G401 (cell line): ENCODE data around the gene ABCB10. TPM values are rescaled to one million over a fixed set of nuclear protein-coding genes. Genes with fewer than 3 reads are reported as not detected.
"Not testable (repeated sequence)": the region's sequence is repeated elsewhere in the genome, so short reads cannot be mapped to it uniquely, and the experiment has no call there.

Experiments
- DNase-seq: peaks from one replicate; pipeline ENCODE4 v3.0.0-alpha.2; 2015; ENCODE audit warnings: low spot score
- in situ Hi-C: cut with HindIII; loops from 2 replicates; pipeline ENCODE4 v1.10.0; 2016; ENCODE audit warnings: low sequenced_read_pairs, mixed read lengths
- total RNA-seq: library from RNA; depleted of rRNA; stranded (reverse); fragments of >200 nt; shearing (Covaris generic); gene quantifications from 2 replicates; pipeline ENCODE4 v1.2.3, GENCODE V29; 2014

ABCB10 gene
- total RNA-seq, 1 experiment from 2014 or later: 19.8 TPM

GRCh38 chr1:229578168-229579058 lies 19.9 kb upstream of the ABCB10 start:
- in situ Hi-C loops: no loop called here
- DNase-seq: no peak

- in situ Hi-C loops: no loop called here
Measured at GRCh38 chr1:229574679-229575442, 16.4 kb upstream of the ABCB10 start.

DNA sequence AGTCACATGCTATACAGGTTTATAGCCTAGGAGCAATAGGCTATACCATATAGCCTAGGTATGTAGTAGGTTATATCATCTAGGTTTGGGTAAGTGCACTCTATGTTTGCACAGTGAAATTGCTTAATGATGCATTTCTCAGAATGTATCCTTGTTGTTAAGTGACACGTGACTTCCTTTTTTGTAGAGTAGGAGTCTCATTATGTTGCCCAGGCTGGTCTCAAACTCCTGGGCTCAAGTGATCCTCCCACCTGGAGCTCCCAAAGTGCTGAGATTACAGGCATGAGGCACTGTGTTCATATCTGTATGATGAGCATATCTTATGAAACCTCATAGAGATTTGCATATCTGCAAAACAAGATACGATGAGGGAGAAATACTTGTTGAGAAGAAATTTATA lies 13.8 kb upstream of the ABCB10 start:
- no peak for DNase-seq
- in situ Hi-C loops: no loop called here

More at GRCh38 chr1:229574679-229575442, 16.4 kb upstream of the ABCB10 start:
- DNase-seq: no peak

DNA sequence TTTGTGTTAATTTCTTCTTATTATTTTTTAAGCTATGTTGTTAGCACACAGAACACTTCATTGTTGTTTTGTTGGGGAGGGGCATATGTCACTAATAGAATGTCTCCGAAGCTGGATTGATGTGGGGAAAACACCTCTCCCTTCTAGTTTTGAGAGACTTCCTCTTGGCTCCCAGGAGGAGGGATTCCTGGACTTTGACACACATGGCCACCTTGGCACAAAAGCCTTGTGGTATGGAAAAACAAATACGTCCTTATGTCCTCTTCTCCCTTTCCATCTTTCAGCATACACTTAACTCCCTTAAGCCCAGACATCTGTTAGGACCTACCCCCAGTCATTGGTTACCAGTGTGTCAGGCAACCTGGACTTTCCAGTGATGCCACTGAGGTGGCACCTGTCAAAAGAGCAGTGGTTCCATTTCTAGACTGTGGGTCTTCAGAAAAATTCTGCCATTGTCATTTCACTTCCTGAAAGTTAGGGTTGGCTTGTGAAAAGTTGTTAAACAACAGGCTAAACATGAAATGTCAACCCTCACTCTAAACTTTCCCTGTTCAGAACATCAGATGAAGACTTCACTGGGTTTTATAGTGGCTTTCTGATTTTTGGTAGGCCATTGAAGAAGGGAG lies 12.5 kb upstream of the ABCB10 start:
- in situ Hi-C loops: no loop called here
- no peak for DNase-seq

DNA sequence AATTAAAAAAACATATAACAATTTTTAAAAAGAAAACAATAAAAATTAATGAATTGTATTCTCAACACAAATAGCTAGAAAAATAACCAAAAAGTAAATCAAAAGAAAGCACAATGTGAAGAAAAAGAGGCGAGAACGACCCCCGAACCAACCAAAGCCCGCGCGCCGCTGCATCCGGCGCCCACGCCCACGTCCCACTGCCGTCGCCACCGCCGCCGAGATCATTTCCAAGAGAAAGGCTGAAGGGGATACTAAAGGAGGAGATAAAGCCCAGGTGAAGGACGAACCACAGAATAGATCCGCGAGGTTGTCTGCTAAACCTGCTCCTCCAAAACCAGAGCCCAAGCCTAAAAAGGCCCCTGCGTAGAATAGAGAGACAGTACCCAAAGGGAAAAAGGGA lies 11.8 kb upstream of the ABCB10 start:
- in situ Hi-C loops: no loop called here

DNA sequence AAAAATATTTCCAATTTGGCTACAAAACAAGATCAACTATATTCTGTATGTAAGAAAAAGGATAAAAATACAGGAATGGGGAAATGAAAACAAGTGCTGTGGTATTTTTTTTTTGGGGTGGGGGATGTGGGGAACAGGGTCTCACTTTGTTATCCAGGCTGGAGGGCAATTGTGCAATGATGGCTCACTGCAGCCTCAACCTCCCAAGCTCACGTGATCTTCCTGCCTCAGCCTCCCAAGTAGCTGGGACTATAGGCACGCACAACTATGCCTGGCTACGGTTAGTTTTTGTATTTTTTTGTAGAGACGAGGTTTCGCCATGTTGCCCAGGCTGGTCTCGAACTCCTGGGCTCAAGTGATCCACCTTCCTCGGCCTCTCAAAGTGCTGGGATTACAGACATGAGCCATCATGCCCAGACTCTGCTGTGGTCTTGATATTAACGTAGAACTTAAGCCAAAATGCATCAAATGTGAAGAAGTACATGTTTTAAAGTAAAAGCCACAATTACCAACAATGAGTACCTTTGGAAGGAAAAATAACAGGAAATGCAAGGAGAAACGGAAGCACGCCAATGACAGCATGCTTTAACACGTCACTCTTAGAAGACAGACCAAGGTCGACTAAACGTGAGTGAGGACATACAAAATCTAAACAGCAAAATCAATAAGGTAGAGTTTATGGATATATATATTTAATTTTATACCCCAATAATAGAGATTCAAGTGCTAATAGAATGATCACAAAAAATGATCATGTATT lies 8.8 kb upstream of the ABCB10 start:
- in situ Hi-C loops: no loop called here
- no peak for DNase-seq

More for the DNA sequence above, 11.8 kb upstream of the ABCB10 start:
- DNase-seq: no peak

- DNase-seq: no peak
- in situ Hi-C loops: no loop called here
Measured at GRCh38 chr1:229563701-229564100, 5.2 kb upstream of the ABCB10 start.

DNA sequence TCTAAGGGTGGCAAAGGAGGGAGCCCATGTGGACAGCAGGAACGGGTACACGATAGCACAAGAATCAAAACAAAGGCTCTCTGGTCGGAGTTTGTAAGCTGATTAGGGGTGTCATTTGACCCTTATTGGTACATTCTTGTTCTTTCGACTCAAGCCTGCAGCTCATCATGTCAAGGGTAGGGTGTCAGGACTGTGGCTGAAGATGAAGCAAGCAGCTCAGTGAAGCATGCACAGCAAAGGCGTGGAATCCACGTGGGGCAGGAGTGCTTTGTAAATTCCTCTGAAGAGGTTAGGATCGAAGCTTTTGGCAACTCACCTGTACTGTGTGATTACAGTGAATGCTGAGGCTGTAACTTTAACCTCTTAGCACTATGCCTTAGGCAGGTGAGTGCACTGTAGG lies 4.7 kb upstream of the ABCB10 start:
- in situ Hi-C loops: no loop called here
- DNase-seq: no peak

DNA sequence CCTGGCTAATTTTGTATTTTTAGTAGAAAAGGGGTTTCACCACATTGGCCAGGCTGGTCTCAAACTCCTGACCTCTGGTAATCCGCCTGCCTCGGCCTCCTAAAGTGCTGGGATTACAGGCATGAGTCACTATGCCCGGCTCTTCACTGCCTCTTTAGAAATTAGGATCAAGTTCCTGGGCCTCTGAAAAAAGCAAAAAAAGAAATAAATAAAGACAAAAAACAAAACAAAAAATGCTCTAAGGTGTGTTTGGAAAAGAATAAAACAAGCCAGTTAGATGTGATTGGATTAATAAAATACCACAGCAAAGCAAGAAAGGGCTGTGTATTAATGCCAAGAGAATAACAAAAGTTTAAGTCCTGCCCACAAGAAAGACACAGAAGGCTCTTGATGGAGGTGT lies 4.2 kb upstream of the ABCB10 start:
- in situ Hi-C loops: no loop called here

DNA sequence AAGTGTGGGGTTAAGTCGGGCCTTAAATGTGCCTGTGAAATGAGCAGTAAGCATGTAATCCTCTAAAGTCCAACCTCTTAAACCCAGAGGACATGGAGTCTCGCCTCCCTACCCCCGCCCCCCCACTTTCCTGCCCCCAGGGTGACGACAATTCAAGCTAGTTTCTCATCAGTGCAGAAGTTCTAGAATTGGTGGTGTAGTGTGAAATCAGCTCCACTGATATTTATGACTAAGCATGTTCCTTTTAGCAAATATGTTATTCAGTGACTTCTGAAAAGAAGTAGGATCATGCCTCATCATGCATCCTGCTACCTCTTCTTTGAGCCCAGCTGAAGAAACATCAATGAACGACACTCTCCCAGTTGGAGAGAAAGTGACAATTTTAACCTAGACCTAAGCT lies 2.6 kb upstream of the ABCB10 start:
- in situ Hi-C loops: no loop called here
- no peak for DNase-seq

More for the DNA sequence above, 4.2 kb upstream of the ABCB10 start:
- no peak for DNase-seq

DNA sequence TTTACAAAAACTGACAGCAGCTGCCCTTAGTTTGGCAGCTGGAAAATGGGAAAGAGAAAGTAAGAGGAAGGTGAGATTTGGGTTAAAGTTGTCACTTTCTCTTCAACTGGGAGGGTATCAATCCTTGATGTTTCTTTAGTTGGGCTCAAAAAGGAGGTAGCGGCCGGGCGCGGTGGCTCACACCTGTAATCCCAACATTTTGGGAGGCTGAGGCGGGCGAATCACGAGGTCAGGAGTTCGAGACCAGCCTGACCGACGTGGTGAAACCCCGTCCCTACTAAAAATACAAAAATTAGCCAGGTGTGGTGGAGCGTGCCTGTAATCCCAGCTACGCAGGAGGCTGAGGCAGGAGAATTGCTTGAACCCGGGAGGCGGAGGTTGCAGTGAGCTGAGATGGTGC lies 1.6 kb upstream of the ABCB10 start:
- DNase-seq, in situ Hi-C loops: not testable (repeated sequence)

GRCh38 chr1:229559336-229559801 lies 862 bp upstream of the ABCB10 start:
- in situ Hi-C loops, DNase-seq: not testable (repeated sequence)

GRCh38 chr1:229557913-229558414 lies 543 bp downstream of the ABCB10 start:
- in situ Hi-C loops: no loop called here

DNA sequence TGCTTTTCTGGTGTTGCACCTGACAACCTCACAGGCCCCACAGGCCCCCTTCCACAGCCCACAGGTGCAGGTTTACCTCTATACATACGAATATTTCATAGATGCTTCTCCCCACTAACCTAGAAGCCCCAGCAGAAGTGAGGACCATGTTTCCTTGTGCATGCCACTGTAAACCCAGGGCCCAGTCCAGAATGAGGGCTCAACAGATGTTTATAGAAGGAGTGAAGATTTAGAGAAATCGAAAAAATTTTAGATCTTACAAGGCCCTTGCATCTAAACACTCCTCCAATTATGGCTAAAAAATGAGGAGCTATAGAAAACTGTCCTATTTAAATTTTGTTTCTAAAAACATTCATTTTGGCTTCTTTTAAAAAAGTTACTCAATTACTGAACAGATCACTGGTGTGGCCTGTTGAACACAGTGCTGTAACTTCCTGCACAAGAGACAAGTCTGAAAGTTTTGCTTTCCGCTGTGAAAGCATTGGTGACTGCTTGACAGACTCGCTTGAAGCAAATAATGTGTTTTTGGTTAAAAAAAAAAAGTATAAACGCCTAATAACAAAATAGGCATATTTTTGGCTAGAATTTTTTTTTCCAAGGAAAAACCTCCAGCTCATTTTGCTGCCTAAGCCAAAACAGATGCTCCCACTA lies 1.2 kb downstream of the ABCB10 start:
- in situ Hi-C loops: no loop called here

More at GRCh38 chr1:229557913-229558414, 543 bp downstream of the ABCB10 start:
- DNase-seq: peak; percentile 34

GRCh38 chr1:229554886-229555621 lies 3.5 kb downstream of the ABCB10 start:
- DNase-seq: no peak
- in situ Hi-C loops: no loop called here

More for the DNA sequence above, 1.2 kb downstream of the ABCB10 start:
- DNase-seq: no peak

DNA sequence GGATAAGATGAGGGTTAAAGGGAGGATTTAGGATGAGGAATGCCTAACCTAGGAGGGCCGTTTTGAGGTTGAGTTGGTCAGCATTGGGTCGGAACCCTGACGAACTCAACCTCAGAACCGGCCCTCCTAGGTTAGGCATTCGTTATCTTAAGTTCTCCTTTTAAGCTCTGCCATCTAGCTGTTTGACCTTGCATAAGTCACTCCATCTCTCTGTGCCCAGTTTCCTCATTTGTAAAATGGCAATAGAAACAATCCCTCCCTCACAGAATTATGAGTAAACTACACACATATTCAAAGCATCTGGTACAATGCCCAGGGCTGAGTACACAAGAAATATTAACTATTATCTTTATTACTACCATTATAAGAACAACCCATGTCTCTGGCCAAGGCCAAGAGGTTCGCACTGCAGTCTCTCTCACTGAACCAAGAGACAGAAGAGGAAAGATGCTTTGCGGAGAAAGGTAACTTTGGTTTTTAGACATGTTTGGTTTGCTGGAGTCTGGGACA lies 4.8 kb downstream of the ABCB10 start:
- no peak for DNase-seq
- in situ Hi-C loops: no loop called here

DNA sequence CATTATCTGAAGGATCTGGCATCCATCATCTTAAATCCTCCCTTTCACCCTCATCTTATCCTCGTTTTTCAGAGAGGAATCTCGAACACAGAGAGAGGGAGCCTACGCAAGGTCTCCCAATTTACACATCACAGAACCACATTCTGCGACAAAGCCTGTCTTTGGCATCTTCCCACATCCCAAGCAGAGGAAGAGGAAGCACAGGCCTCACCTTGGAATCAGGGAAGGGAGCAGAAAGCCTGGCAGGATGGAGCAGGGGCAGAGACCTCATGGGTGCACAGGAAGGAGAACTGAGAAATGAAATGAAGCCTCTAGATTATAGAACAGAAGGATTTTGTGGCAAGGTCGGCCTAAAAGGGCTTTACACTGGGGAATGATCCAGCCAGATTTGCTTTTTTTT lies 5.8 kb downstream of the ABCB10 start:
- in situ Hi-C loops: no loop called here
- peak; percentile 43 for DNase-seq
